Stomach (tissue), 9 donors: Measurements from ENCODE around the gene FGGY. TPM values are rescaled to one million over a fixed set of nuclear protein-coding genes. Genes with fewer than 3 reads are reported as not detected.

Experiments
- DNase-seq, 2 donors: peaks; one replicate each; pipeline versions ENCODE4 v3.0.0 to v3.0.0-alpha.2; 2013 to 2019
- H3K27ac ChIP-seq, 5 donors: fragments of 200-600 bp in 4 of 5; sonication (generic) in 4 of 5; one replicate each; pipeline ENCODE4 v1.5.1; 2013 to 2019; ENCODE audit warnings: mild to moderate bottlenecking in 1 of 5, moderate library complexity in 1 of 5
- H3K27me3 ChIP-seq, 3 donors: fragments of 200-600 bp; sonication (generic); one replicate each; pipeline ENCODE4 v1.5.1; 2017 to 2019; ENCODE audit warnings: mixed run types in 1 of 3
- H3K36me3 ChIP-seq, 4 donors: fragments of 200-600 bp; sonication (generic); 1 replicate in 3 of 4; 2 replicates in 1 of 4; pipeline ENCODE4 v1.5.1; 2016 to 2019
- H3K4me1 ChIP-seq, 4 donors: fragments of 200-600 bp; sonication (generic); one replicate each; pipeline ENCODE4 v1.5.1; 2016 to 2019
- H3K4me3 ChIP-seq, 4 donors: fragments of 200-600 bp; sonication (generic) in 3 of 4; one replicate each; pipeline ENCODE4 v1.5.1; 2016 to 2019; ENCODE audit warnings: mild to moderate bottlenecking in 1 of 4
- H3K9me3 ChIP-seq, 4 donors: fragments of 200-600 bp; sonication (generic); one replicate each; pipeline ENCODE4 v1.5.1; 2016 to 2019
- EP300 ChIP-seq: sonication (generic); formaldehyde crosslinking; IDR thresholded peaks from one replicate; pipeline ENCODE4 v1.6.1; 2017; ENCODE audit warnings: antibody characterized with exemption
- POLR2A ChIP-seq, 4 donors: fragments of 450-650 bp; IDR thresholded peaks; one replicate each; pipeline ENCODE4 v1.6.1; 2016; ENCODE audit warnings: antibody characterized with exemption in 4 of 4, control low read depth in 2 of 4, mild to moderate bottlenecking in 1 of 4, moderate library complexity in 1 of 4
- POLR2AphosphoS5 ChIP-seq, 3 donors: sonication (generic); formaldehyde crosslinking; IDR thresholded peaks; one replicate each; pipeline ENCODE4 v1.6.1; 2016; ENCODE audit warnings: antibody characterized with exemption in 3 of 3
- WGBS, 5 donors: extraction: QIAGEN DNeasy Blood & Tissue Kit in 3 of 5; methylation state at CpG; one replicate each; pipeline versions ENCODE4 v1.1.5 to v1.1.7; 2013 to 2018; 5-methylcytosine and 5-hydroxymethylcytosine counted together
- intact Hi-C: fragments of 100-400 bp; cut with DNase I; formaldehyde crosslinking; loops from one replicate; pipeline ENCODE4 v1.15.1; 2023; ENCODE audit warnings: low total_unique reads
- polyA plus RNA-seq, 3 donors: library from polyadenylated mRNA; stranded (reverse); fragments of 200-250 nt; gene quantifications; one replicate each; pipeline ENCODE4 v1.2.3, GENCODE V29; 2013
- total RNA-seq, 5 donors: library from RNA; depleted of rRNA; stranded (reverse); fragments of >200 nt; gene quantifications; one replicate each; pipeline versions ENCODE4 v1.1.0 to v1.2.3, GENCODE V29; 2014 to 2016
- TF ChIP-seq, protein P1 (sequence below), 7 experiments: fragments of 450-650 bp in 4 of 7; fragments of 200-600 bp in 3 of 7; sonication (generic) in 3 of 7; IDR thresholded peaks; one replicate each; pipeline ENCODE4 v1.5.1; 2016 to 2019; ENCODE audit warnings: antibody characterized with exemption in 7 of 7, control low read depth in 2 of 7, mild to moderate bottlenecking in 1 of 7
- donor health status: healthy with polysubstance abuse.
- donor health status: Bipolar disorder and iron deficiency.
- donor health status: healthy.

Gene FGGY
- total and polyA plus RNA-seq, 8 donors: 6.2 to 40.6 (median 10.8) TPM

DNA sequence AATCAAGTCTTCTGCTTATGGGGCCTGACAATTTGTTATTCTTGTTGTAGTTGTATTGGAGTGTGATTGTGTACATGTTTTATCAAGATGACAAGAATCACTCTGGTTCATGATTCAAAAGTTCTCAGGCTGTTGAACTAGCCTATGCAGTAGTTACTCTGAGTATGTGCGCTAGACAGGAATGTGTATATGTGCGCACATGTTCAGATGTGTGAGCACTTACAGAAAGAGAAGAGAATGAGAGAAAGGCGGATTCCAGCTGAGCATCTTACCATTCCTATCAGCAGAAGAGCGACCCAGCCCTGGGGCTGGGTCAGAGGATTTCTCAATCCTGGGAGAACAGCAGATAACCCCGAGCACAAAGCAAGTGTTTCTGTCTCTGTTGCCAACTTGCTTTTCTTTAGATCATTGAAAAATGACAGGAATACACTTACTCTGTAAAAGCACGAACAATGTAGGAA, 407.1 kb downstream of the FGGY start:
- no peaks in the 10 kb centered on the region for H3K9me3 ChIP-seq
- no peak overlapping the region for H3K4me3 ChIP-seq
- WGBS, 5 donors: 69 to 83% (median 77%) methylated on average over 6 of the region's 6 CpGs
- DNase-seq: no peak
- TF ChIP-seq, protein P1, sequence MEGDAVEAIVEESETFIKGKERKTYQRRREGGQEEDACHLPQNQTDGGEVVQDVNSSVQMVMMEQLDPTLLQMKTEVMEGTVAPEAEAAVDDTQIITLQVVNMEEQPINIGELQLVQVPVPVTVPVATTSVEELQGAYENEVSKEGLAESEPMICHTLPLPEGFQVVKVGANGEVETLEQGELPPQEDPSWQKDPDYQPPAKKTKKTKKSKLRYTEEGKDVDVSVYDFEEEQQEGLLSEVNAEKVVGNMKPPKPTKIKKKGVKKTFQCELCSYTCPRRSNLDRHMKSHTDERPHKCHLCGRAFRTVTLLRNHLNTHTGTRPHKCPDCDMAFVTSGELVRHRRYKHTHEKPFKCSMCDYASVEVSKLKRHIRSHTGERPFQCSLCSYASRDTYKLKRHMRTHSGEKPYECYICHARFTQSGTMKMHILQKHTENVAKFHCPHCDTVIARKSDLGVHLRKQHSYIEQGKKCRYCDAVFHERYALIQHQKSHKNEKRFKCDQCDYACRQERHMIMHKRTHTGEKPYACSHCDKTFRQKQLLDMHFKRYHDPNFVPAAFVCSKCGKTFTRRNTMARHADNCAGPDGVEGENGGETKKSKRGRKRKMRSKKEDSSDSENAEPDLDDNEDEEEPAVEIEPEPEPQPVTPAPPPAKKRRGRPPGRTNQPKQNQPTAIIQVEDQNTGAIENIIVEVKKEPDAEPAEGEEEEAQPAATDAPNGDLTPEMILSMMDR (IDR thresholded peaks at IDR 0.05): no peak
- TF ChIP-seq POLR2AphosphoS5 (IDR thresholded peaks at IDR 0.05) (no peak), EP300 (no peak), POLR2A (IDR thresholded peaks at IDR 0.05) (no peak)
- peaks cover 22 to 63% (median 49%) of the 10 kb centered on the region in 4 donors for H3K4me1 ChIP-seq
- intact Hi-C loops: loop anchor here (5.0 kb wide), 1 partner anchor 967 kb away; no protein-coding TSS in a partner anchor
- H3K27me3 ChIP-seq: no peaks in the 10 kb centered on the region
- no peaks in the 10 kb centered on the region for H3K36me3 ChIP-seq
- H3K27ac ChIP-seq: peak overlapping the region in 4 of 5 donors; percentile 34 to 77 (median 74)

DNA sequence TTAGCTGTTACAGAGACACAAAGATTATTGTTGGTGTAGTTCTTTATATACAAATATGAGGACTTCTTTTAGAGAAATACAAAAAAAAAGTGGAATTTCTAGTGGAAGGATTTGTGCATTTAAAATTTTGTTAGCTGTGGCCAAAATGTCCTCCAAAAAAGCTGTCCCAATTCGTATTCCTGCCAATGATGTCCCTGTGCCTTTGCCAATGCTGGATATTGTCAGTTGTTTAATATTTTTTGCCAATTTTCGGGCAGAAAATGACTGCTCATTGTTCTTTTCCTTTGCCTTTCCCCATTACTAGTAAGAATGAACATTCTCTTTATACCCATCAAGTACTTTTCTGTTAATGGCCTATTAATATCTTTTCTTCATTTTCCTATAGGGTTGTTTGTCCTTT, 407.8 kb downstream of the FGGY start:
- 54 to 80% (median 71%) methylated on average over 2 of the region's 2 CpGs for WGBS, 5 donors
- H3K9me3 ChIP-seq: no peaks in the 10 kb centered on the region
- no peak for DNase-seq
- no peaks in the 10 kb centered on the region for H3K36me3 ChIP-seq
- H3K27me3 ChIP-seq: no peaks in the 10 kb centered on the region
- no peak overlapping the region for H3K4me3 ChIP-seq
- H3K4me1 ChIP-seq: peaks cover 19 to 56% (median 45%) of the 10 kb centered on the region in 4 donors
- peak overlapping the region in 4 of 5 donors; percentile 34 to 77 (median 74) for H3K27ac ChIP-seq
- TF ChIP-seq EP300 (no peak), POLR2AphosphoS5 (IDR thresholded peaks at IDR 0.05) (no peak), POLR2A (IDR thresholded peaks at IDR 0.05) (no peak)
- TF ChIP-seq, protein P1 (IDR thresholded peaks at IDR 0.05): no peak
- intact Hi-C loops: loop anchor here (5.0 kb wide), 1 partner anchor 967 kb away; no protein-coding TSS in a partner anchor

DNA sequence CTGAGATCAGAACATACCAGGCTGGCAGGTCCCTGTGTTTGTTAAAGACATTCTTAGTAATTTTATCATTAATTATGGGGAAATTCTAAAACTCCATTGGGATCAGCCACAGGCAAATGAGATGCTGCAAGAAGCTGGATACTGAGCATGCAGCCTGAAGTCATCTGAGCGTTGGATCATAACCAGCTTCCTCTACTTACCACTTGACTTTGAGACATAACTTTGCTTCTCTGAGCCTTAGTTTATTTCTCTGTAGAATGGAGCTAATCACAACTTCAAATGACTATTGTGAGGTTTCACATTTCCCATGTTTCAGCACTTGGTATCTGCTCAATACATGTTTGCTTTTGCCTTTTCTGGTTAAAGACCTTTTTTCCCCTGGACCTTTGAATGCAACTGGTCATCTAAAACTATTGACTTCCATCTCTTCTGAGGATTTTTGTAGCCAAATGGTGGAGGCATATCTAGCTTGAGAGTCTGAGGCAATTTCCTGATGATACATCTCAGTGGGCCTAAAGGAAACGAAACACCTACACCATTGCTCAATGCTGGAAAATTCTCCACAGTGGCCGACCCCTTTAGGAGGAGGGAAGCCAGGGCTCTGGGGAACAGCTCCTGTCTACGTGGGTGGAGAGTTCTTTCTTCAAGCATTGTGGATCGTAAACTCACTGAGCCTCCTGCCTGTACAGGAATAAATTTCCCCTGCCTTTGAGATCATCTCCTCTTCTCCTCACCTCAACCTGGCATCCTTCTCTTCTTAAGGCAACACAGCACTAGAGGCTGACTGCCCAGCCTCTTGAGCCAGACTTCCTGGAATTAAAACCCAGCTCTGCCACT, 408.8 kb downstream of the FGGY start:
- intact Hi-C loops: no loop called here
- Histone ChIP-seq H3K4me3 (no peak overlapping the region), H3K4me1 (peaks cover 19 to 56% (median 45%) of the 10 kb centered on the region in 4 donors), H3K27ac (peak overlapping the region in 4 of 5 donors; percentile 55 to 77 (median 74)), H3K9me3 (no peaks in the 10 kb centered on the region), H3K36me3 (no peaks in the 10 kb centered on the region), H3K27me3 (no peaks in the 10 kb centered on the region)
- no peak for DNase-seq
- TF ChIP-seq EP300 (no peak), POLR2AphosphoS5 (IDR thresholded peaks at IDR 0.05) (no peak), POLR2A (IDR thresholded peaks at IDR 0.05) (no peak)
- TF ChIP-seq, protein P1 (IDR thresholded peaks at IDR 0.05): no peak
- 61 to 85% (median 76%) methylated on average over 5 of the region's 5 CpGs for WGBS, 5 donors

DNA sequence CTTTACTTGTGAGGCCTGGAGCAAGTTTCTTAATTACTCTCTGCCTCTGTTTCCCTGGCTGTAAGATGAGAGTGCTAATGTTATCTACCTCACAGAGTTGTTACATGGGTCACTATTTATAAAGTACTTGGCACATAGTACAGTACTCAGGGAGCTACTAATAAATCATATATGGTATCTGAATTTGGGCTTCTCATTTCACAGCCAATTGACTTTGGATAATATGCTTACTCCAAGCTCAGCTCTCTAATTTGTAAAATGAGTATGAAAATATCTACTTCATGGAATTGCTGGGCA, 409.4 kb downstream of the FGGY start:
- Histone ChIP-seq H3K4me1 (peaks cover 19 to 56% (median 45%) of the 10 kb centered on the region in 4 donors), H3K27ac (peak overlapping the region in 4 of 5 donors; percentile 55 to 77 (median 74)), H3K36me3 (no peaks in the 10 kb centered on the region), H3K27me3 (no peaks in the 10 kb centered on the region), H3K9me3 (no peaks in the 10 kb centered on the region), H3K4me3 (no peak overlapping the region)
- intact Hi-C loops: no loop called here
- DNase-seq: no peak
- TF ChIP-seq POLR2A (IDR thresholded peaks at IDR 0.05): no peak
